NCI-H1092 (cell line): ENCODE measurements around the gene DMD.
A peak's percentile ranks its signal among the peaks of the same experiment; 100 is the strongest.
"Not testable (repeated sequence)": the region's sequence is repeated elsewhere in the genome, so short reads cannot be mapped to it uniquely, and the experiment has no call there.

Experiments
- DNase-seq: peaks from one replicate; lab custom pipeline; 2025; lab: John Stamatoyannopoulos, UW

The DMD gene

GRCh38 chrX:31523884-31524536, 1687.3 kb downstream of the DMD start:
- DNase-seq, result no peak

- no peak for DNase-seq
These were observed 1688.6 kb downstream of the DMD start for GRCh38 chrX:31522760-31523159.

DNA sequence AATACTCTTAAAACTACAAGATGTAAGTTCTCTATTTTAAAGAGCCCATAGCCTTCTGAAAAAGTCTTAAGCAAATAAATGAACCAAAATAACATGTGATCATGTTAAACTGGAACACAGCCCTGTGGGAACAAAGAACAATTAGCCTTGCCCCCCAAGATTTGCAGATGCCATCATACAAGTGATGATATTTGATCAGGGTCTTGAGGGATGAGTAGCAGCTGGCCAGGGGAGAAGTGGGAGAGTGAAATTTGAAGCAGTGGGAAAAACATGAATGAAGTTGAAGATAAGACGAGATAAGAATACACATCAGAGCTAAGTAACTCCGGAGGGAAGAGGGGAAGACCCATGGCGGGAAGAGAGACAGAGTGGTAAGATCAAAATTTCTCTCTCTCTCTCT, 1689.4 kb downstream of the DMD start:
- DNase-seq, result no peak

GRCh38 chrX:31516527-31516926, 1694.8 kb downstream of the DMD start:
- DNase-seq, result no peak

DNA sequence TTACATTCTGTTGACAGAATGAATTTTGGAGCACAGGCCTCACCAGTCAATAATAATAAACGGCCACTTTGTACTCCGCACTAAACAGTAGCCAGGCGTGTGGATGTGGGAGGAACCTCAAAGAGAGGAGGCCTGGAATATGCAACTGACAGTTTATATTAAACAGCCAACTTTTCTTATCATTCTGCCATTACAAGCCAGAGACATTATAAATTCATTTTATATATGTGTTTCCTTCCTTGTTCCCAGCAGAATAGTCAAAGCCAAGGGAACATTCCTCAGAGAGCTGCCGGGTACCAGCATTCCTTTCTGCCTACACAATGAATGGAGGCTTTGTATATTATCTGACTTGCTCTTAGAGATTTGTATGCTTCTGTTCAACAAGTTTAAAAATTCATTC, 1703.0 kb downstream of the DMD start:
- no peak for DNase-seq

- no peak for DNase-seq
These were observed 1704.4 kb downstream of the DMD start for GRCh38 chrX:31506928-31507327.

GRCh38 chrX:31506360-31506759, 1705.0 kb downstream of the DMD start:
- DNase-seq, result no peak

GRCh38 chrX:31500921-31501320, 1710.4 kb downstream of the DMD start:
- no peak for DNase-seq

DNA sequence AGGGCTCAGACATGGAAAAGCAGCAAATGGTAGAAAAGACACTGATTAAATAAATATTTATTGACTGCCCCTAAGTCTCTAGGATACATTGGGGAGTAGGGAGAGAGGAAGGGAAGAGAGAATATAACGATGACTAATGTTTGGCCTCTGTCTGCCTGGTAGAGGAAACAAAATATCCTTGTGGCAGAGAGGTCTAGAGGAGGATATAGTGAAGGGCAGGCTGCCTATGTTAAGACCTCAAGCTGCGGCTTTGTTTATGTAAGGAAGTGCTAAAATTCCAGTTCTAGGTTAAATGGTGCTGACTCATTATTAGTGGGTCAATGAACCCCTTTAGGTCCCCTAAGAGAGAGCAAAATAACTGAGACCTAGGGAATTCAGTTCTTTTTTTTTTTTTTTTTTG, 1712.2 kb downstream of the DMD start:
- DNase-seq, result no peak

GRCh38 chrX:31497086-31497485, 1714.3 kb downstream of the DMD start:
- DNase-seq, result no peak

GRCh38 chrX:31487951-31488350, 1723.4 kb downstream of the DMD start:
- no peak for DNase-seq

- DNase-seq, result no peak
These were observed 1728.0 kb downstream of the DMD start for GRCh38 chrX:31483336-31483735.

DNA sequence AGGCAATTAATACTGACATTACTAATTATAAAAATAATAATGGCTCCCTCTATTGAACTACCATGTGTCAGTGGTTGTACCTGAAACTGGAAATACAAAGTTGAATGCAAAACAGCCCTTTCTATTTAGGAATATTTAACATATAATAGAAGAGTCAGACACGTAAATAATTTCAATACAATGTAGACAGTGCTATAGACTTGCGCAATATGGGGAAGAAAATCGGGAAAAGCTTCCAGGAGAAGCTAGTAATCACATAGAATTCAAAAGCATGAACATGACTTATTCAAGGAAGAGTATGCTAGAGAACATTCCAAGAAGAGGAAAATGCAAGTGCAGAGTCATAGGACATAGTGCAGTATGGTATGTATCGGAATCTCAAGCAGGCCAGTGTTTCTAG, 1730.7 kb downstream of the DMD start:
- DNase-seq, result no peak

- no peak for DNase-seq
These were observed 1740.1 kb downstream of the DMD start for GRCh38 chrX:31471229-31471628.

DNA sequence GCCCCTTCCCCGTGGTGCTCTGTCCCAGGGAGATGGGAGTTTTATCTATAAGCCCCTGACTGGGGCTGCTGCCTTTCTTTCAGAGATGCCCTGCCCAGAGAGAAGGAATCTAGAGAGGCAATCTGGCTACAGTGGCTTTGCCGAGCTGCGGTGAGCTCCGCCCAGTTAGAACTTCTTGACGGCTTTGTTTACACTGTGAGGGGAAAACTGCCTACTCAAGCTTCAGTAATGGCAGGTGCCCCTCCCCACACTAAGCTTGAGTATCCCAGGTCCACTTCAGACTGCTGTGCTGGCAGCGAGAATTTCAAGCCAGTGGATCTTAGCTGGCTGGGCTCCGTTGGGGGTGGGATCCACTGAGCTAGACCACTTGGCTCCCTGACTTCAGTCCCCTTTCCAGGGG, 1740.6 kb downstream of the DMD start:
- not testable (repeated sequence) for DNase-seq

DNA sequence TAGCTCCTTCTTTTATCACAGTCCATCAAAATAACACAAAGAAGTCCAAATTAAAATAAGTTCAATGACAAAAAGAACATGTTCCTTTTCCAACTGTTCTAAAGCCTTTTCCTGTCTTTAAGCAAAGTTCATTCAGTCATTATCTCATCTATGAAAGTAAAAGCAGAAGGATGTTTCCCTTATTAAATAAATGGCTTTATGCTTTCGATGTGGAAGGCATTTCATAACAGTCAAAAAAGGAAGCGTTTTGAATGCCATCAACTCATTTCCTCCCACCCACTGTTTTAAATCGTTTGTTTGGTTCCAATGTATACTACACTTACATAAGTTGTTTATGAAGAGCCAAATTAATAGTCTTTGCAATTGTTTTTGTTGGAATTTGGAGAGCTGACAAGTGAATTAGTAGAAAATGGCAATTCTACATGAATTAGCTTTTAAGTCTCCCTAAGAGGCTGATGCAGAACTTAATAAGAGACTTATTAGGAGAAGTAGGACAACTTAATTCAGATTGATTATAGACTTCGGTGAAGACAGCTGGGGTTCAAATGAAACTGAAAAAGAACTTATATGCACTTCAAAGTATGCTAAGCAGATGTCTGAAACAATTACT, 1746.9 kb downstream of the DMD start:
- DNase-seq, result no peak

- DNase-seq, result no peak
These were observed 1750.1 kb downstream of the DMD start for GRCh38 chrX:31461266-31461665.

DNA sequence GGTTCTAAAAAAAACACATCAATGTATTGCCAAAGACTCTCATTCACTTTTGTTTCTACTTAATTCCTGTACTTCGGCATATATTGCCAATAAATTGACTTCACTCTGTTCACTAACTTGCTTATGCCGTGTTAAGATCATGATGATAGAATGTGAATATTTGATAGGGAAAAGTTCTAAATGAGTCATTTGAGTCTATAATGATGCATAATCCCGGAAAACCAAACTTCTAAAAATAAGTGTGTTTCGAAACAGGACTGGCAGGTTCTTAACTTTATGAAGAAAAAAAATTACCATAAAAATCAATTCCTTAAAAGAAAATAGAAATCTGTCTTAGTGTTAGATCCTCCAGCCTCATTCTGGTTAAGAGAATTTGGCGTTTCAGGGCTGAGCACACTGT, 1752.0 kb downstream of the DMD start:
- DNase-seq, result no peak

GRCh38 chrX:31449965-31450364, 1761.4 kb downstream of the DMD start:
- DNase-seq, result no peak

GRCh38 chrX:31449081-31449480, 1762.3 kb downstream of the DMD start:
- DNase-seq, result peak; percentile 9

- no peak for DNase-seq
These were observed 1765.8 kb downstream of the DMD start for GRCh38 chrX:31445542-31445941.

DNA sequence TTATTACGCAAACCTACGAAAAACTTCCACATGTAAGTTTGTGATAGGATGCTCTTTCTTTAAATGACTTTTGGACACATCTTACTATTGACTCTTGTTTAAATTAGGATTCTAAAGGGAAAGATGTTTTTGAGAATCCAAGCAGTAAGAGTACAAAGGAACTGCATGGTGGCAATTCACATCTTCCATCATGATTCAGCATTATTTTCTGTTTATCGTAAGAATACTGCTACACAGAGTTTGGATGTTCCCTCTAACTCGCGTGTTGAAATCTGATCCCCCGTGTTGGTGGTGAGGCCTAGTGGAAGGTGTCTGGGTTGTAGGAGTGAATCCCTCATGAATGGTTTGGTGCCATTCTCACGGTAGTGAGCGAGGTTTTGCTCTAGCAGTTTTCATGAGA, 1767.7 kb downstream of the DMD start:
- no peak for DNase-seq

DNA sequence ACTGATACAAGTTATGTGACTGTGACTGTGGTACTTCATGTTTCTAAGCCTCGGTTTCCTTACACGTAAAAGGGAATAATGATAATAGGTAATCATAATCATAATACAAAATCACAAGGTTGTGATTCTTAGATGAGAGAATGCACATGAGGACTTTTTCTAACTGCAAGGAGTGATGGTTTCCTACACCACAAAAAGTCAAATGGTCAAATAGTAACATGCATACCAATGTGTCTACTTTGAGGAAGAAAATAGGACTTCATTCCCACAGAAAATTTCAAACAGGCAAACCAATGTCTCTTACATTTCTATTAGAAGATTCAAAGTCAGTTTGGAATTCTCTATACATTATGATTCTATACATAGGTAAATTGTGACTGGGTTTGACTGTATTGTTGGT, 1770.8 kb downstream of the DMD start:
- DNase-seq, result no peak

- no peak for DNase-seq
These were observed 1774.9 kb downstream of the DMD start for GRCh38 chrX:31436424-31436823.
